HG02798 (cell line): ENCODE measurements around the gene PPP4R2.

Experiments
- ATAC-seq: cut with Tn5 transposase; IDR thresholded peaks from one replicate; pipeline ENCODE4 v1.9.1; 2021; ENCODE audit warnings: mild to moderate bottlenecking; ENCODE audit not compliant: unreplicated experiment, poor library complexity

Gene PPP4R2

GRCh38 chr3:73101881-73102280 is 105.3 kb downstream of the PPP4R2 start:
- ATAC-seq = no peak

GRCh38 chr3:73107215-73107614 is 110.6 kb downstream of the PPP4R2 start:
- ATAC-seq = no peak

- no peak for ATAC-seq
Observed at GRCh38 chr3:73107676-73108187, 111.1 kb downstream of the PPP4R2 start.

GRCh38 chr3:73108750-73109149 is 112.1 kb downstream of the PPP4R2 start:
- no peak for ATAC-seq

GRCh38 chr3:73110530-73110929 is 113.9 kb downstream of the PPP4R2 start:
- ATAC-seq = no peak

- ATAC-seq = no peak
Observed at GRCh38 chr3:73114711-73115110, 118.1 kb downstream of the PPP4R2 start.

- ATAC-seq = no peak
Observed at GRCh38 chr3:73115806-73116205, 119.2 kb downstream of the PPP4R2 start.
